GM10248 (cell line): ENCODE measurements around the gene OTOP2.

Source experiments
- CTCF ChIA-PET: fragments of 300-600 bp; sonication (Branson Sonifier 250); formaldehyde crosslinking; extraction: SDS; loops from one replicate; lab custom pipeline; 2021; ENCODE audit warnings: antibody characterized with exemption; lab: Yijun Ruan, JAX
- POLR2A ChIA-PET: fragments of 350-650 bp; sonication (Branson Sonifier 250); formaldehyde crosslinking; extraction: SDS; loops from one replicate; lab custom pipeline; 2020; ENCODE audit warnings: antibody characterized with exemption; lab: Yijun Ruan, JAX
- DNase-seq: peaks from one replicate; pipeline ENCODE4 v3.0.0; 2012; ENCODE audit errors: extremely low spot score
- CTCF ChIP-seq: IDR thresholded peaks from 2 replicates; pipeline ENCODE4 v1.5.1; 2012; ENCODE audit warnings: mild to moderate bottlenecking, low read depth; ENCODE audit errors: extremely low read depth, missing control alignments, control extremely low read depth

OTOP2 gene

GRCh38 chr17:74971842-74972106 is 47.7 kb downstream of the OTOP2 start:
- TF ChIP-seq CTCF, result no peak
- CTCF ChIA-PET, result interaction anchor here (0.6 to 12.8 kb wide), 9 partner anchors 9 to 229 kb away, joined by 3 to 148 read pairs (median 3); partner anchors contain the start of gene NT5C
- DNase-seq, result no peak
- POLR2A ChIA-PET, result no interaction called here

GRCh38 chr17:74972107-74972972 is 48.3 kb downstream of the OTOP2 start, which contains the start of gene HID1:
HID1 (minus strand) TSS chr17:74972759; CDS start chr17:74972656, 103 bp downstream.
- DNase-seq, result peak; percentile 86

GRCh38 chr17:74972973-74973328 is 48.9 kb downstream of the OTOP2 start:
- CTCF ChIA-PET, result interaction anchor here (0.9 to 12.8 kb wide), 7 partner anchors 10 to 228 kb away, joined by 3 to 148 read pairs (median 9); partner anchors contain the start of gene CDR2L
- POLR2A ChIA-PET, result interaction anchor here (0.5 to 0.6 kb wide), 2 partner anchors 240 to 470 kb away, joined by 3 to 4 read pairs; no protein-coding TSS in a partner anchor
- DNase-seq, result no peak
- no peak for TF ChIP-seq CTCF

More at GRCh38 chr17:74972107-74972972, 48.3 kb downstream of the OTOP2 start, which contains the start of gene HID1:
- POLR2A ChIA-PET, result interaction anchor here (0.5 to 0.6 kb wide), 2 partner anchors 241 to 471 kb away, joined by 3 to 4 read pairs; no protein-coding TSS in a partner anchor
- TF ChIP-seq CTCF, result no peak
- CTCF ChIA-PET, result interaction anchor here (0.9 to 12.8 kb wide), 8 partner anchors 10 to 229 kb away, joined by 3 to 148 read pairs (median 5); no protein-coding TSS in a partner anchor

- ChIA-PET POLR2A (interaction anchor here (0.6 kb wide), 1 partner anchor 287 kb away, joined by 5 read pairs; no protein-coding TSS in a partner anchor), CTCF (interaction anchor here (0.9 to 12.8 kb wide), 3 partner anchors 12 to 17 kb away, joined by 3 to 148 read pairs (median 10); partner anchors contain the start of gene CDR2L)
- TF ChIP-seq CTCF, result no peak
- DNase-seq, result no peak
Observed at GRCh38 chr17:74975943-74976342, 51.9 kb downstream of the OTOP2 start.

- TF ChIP-seq CTCF, result no peak
- DNase-seq, result no peak
- ChIA-PET CTCF (interaction anchor here (1.2 to 12.8 kb wide), 4 partner anchors 10 to 35 kb away, joined by 3 to 148 read pairs (median 8); partner anchors contain the start of gene MRPL58), POLR2A (no interaction called here)
Observed at GRCh38 chr17:74977802-74978201, 53.7 kb downstream of the OTOP2 start.

GRCh38 chr17:74978240-74978639 is 54.2 kb downstream of the OTOP2 start:
- DNase-seq, result no peak
- no peak for TF ChIP-seq CTCF
- CTCF ChIA-PET, result interaction anchor here (1.4 to 12.8 kb wide), 2 partner anchors 10 to 16 kb away, joined by 3 to 148 read pairs; no protein-coding TSS in a partner anchor
- POLR2A ChIA-PET, result no interaction called here
